Raji (cell line): ENCODE data around the gene HS2ST1.

Experiments
- POLR2A ChIP-seq: IDR thresholded peaks from 2 replicates; pipeline ENCODE4 v1.6.1; 2011; ENCODE audit warnings: low read depth, low read length, control low read depth; ENCODE audit not compliant: insufficient read depth

HS2ST1 gene

DNA sequence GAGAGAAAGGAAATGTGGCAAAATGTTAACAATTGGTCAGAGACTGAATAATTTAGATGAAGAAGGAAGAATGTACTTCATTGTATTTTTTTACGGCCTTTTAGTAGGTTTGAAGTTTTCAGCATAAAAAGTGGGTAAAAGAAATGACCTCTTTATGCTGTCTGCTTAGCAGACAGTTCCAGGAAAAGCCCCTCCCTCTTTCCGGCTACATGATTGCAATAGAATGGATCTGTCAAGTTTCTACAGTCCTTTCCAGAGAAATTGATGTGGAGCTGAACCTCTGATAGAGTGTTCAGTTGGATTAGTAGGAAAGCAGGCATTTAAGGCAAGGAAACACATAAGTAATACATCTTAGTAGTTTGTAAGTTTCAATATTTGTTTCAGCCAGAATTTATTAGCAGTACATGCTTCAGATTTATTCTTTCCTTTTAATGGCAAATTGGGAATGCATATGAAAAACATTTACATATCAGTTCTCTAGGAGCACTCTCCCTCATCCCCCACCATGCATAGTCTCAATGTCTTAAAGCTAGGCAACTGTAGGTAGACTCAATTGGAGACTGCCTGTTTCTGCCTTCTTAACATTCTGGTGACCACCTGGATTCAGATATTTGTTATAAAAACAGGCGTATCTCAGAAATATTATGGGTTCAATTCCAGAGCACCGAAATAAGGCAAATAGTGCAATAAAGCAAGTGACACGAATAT is 36.4 kb downstream of the HS2ST1 start:
- no peak for TF ChIP-seq POLR2A

DNA sequence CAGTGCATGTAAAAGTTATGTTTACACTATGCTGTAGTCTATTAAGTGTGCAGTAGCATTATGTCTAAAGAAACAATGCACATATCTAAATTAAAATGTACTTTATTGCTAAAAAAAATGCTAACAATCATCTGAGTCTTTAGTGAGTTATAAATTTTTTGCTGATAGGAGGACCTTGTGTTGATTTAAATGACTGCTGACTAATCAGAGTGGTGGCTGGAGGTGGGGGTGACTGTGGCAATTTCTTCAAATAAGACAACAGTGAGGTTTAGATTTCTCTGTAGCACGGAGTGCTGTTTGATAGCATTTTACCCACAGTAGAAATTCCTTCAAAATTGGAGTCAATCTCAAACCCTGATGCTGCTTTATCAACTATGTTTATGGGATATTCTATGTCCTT is 37.0 kb downstream of the HS2ST1 start:
- no peak for TF ChIP-seq POLR2A

DNA sequence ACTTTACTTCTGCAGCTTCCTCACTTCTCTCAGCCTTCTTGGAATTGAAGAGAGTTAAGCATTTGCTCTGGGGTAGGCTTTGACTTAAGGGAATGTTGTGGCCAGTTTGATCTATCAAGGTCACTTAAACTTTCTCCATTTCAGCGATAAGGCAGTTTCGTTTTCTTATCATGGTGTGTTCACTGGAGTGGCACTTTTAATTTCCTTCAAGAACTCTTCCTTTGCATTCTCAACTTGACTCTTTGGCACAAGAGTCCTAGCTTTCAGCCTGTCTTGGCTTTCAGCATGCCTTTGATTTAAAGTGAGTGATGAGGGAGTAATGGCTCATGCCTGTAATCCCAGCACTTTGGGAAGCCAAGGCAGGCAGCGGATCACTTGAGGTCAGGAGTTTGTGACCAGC is 38.7 kb downstream of the HS2ST1 start:
- no peak for TF ChIP-seq POLR2A

DNA sequence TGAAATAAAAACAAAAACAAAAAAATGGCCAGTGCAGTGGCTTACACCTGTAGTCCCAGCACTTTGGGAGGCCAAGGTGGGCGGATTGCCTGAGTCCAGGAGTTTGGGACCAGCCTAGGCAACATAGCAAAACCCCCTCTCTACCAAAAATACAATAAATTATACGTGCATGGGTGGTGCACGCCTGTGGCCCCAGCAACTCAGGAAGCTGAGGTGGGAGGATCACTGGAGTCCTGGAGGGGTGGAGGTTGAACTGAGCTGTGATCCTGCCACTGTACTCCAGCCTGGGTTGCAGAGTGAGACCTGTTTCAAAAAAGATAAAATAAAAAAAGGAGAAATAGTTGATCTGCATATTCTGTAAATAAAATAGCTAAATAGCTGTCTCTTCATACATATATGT is 41.2 kb downstream of the HS2ST1 start:
- no peak for TF ChIP-seq POLR2A

DNA sequence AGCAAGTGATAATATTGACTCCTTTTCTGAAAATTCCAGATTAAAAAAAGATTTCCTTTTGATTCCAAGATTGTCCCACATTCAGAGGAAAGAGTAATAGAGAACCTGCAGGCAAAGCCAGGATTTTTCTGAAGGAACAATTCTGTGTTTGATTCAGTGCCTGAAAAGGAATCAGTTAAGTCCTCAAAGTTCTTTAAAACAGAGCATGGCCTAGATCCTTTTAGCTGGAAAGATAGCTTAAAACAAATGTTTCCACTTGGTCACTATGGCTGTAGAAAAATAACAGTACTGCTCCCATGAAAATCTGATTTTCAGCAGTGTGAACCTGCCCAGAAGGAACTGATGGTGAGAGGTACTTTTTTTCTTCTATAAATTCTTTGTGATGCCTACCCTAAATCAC is 41.8 kb downstream of the HS2ST1 start:
- no peak for TF ChIP-seq POLR2A

DNA sequence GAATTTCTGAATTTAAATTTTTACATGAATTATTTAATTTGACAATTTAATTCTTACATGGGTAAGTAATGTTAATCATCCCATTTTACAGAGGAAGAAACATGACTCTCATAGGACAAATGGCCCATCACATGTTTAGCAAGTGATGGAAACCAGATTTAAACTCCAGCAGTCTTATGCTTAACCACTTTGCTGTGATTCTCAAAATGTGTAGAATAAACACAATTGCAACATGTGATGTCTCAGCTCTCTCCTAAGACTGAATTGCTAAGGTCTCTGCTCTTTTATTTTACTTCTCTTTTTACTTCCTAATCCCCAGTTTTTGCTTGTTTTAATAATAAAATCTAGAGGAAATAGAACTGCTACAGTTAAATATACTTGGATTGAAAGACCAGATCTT is 42.8 kb downstream of the HS2ST1 start:
- no peak for TF ChIP-seq POLR2A

DNA sequence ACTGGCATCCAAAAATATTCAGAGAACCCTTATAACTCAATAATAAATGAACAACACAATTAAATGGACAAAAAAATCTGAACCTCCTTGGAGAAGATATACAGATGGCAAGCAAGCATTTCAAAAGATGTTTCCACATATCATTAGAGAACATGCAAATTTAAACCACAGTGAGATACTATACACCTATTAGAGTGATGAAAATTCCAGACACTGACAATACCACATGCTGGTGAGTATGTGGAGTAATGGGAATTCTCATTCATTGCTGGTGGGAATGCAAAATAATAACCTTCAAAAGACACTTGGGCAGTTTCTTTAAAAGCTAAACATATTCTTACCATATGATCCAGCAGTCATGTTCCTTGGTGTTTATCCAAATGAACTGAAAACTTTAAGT is 46.1 kb downstream of the HS2ST1 start:
- no peak for TF ChIP-seq POLR2A

DNA sequence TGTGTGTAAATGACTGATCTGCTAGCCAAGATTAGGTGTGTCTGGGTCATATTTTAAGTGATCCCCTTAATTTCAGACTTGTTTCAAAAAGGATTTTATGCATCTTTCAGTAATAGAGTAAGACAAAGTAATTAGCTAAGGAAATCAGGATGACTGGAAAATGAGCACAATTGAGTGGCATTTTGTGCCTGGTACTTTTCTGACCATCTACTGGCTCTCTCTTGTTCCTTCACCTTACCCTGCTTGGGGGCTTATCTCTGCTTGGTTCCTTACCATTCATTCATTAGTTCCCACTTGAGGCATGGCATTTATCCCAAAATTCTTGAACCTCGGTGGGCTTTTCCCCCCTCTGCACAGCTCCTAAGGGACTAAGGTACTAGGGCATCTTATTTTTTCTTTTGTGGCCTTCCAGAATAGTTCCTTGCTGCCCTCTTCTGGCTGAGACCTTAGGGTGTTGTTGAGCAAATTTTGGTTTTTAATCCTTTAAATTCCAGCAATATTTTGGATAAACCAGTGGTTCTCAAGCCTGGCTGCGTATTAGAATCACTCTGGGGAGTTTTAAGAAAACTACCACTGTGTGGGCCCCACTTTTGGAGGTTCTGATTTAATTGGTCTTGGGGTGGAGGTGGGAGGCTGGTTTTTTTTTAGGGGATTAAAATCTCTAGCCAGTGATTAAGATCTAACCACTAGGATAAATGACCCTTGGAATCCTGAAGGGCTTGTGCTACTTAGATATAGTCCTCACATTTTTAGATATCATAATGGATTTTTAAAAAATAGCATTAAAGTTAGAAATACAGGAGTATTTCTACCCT is 50.8 kb downstream of the HS2ST1 start:
- TF ChIP-seq POLR2A: no peak

DNA sequence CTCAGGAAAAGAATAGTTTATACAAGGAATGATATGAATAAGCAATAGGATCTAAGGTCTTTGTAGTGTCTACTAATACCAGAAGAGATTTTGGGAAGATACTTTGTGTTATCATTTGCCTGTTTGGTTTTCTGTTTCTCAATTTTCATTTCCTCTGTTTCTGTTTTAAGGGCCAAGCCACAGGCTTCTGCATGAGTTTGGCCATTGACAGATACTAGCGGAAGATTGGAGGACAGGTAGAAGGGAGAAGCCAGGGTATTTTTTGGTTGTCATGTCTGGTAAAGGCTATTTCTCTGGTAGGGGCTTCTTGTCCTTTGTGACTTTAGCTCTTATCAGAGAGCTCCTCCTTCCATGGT is 51.4 kb downstream of the HS2ST1 start:
- TF ChIP-seq POLR2A: no peak

DNA sequence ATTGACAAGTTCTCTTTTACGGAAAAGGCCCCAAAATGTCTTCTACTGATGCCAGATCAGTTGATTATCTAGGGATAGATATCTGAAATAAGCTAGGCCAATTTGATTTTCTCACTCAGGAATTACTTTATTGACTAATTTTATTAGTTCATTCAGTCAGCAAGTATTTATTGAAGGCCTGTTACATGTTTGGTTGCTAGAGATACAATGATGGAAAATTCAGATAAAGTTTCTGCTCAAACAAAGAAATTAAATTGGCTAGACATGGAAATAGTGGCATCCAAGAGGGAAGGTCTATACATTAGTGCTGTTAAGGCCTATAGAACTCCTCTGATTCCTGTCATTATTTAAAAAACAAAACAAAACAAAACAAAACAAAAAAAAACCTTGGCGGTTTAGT is 56.5 kb downstream of the HS2ST1 start:
- no peak for TF ChIP-seq POLR2A

DNA sequence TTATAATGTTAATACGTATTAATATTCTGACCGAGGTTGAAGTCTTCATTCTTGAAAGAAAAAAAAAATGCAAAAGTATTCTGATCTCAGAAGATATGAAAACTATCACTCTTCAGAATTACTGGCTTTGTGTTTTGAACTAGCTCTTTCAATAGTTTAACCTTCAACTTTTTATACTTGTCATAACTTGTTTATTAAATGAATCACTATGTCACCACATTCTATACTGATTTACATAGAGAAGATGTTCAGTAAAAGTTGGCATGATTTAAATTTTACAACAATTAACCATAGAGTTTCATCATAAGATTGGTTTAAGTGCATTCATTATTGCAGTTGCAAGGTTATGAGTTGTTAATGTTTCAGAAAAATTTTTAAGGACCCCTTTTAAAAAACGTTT is 57.3 kb downstream of the HS2ST1 start:
- no peak for TF ChIP-seq POLR2A

DNA sequence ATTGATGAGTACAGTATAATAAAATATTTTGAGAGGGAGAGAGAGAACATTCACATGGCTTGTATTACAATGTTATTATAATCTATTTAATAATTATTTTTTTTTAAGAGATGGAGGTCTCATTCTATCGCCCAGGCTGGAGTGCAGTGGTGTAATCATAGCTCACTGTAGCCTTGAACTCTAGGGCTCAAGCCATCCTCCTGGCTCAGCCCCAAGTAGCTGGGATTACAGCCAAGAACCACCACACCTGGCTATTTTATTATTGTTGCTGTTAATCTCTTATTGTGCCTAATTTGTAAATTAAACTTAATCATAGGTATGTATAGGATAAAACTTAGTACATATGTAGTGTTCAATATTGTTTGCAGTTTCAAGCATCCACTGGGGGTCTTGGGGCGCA is 57.8 kb downstream of the HS2ST1 start:
- no peak for TF ChIP-seq POLR2A

DNA sequence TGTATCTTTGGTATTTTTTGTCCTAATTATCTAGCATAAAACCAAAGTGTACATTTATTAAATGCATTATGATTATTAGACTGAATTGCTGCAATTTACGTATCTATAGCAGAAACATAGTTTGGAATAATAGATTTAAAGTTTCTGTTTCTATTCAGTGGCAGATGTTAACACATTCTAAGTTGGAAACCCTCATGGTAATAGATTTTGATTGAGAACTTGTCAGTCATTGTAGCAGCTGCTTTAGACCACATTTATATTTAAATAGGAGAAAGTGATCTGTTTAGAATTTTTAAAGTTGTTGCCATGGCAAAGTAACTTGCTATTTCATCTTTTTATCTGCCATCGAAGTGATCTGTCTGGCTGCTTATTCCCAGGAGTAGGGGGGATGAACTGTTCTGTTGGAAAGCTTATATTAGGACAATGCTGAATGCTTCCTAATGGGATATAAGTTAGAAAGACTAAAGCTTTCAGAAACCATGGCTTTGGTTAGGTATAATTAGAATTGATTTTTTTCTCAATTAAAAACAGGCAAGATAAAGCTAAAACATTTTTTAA is 61.6 kb downstream of the HS2ST1 start:
- no peak for TF ChIP-seq POLR2A

DNA sequence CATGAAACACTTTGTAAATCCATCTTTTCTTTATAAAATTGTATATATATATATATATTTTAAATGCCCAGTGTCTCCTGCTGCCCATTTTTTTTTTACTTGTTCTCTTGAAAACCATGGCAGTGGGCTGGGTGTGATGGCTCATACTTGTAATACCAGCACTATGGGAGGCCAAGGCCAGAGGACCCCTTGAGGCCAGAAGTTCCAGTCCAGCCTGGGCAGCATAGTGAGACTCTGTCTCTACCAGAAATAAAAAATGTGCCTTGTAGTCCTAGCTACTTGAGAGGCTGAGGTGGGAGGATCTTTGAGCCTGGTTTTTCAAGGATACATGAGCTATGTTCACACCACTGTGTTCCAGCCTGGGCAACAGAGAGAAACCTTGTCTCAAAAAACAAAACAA is 62.2 kb downstream of the HS2ST1 start:
- no peak for TF ChIP-seq POLR2A

DNA sequence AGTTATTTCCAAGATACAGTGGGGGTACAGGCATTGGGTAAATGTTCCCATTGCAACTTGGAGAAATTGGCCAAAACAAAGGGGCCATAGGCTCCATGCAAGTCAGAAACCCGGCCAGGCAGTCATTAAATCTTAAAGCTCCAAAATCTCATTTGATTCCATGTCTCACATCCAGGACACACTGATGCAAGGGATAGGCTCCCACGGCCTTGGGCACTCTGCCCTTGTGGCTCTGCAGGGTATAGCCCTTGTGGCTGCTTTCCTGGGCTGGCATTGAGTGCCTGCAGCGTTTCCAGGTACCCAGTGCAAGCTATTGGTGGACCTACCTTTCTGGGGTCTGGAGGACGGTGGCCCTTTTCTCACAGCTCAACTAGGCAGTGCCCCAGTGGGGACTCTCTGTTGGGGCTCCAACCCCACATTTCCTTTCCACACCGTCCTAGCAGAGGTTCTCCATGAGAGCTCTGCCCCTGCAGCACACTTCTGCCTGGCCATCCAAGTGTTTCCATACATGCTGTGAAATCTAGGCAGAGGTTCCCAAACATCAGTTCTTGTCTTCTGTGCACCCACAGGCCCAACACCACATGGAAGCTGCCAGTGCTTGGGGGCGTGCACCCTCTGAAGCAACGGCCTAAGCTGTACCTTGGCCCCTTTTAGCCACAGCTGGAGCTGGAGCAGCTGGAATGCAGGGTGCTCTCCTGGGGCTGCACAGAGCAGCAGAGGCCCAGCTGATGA is 67.2 kb downstream of the HS2ST1 start:
- no peak for TF ChIP-seq POLR2A

DNA sequence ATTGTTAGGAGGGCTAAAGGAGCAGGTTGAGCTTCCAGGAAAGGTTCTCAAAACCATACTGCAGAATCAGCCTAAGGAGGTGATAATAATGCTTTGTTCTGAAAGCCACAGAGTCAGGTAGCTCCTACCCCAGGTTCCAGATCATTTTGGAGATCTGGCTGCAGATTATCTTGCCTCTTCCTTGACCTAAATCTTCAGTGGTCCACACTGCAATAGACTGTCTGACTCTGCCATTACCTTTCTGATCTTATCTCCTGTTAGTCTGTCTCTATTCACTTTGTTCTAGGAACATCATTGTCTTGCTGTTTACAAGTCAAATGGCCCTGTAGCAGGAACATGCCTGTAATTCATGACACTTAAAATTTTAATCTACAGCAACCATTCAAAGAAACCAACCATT is 73.0 kb downstream of the HS2ST1 start:
- TF ChIP-seq POLR2A: no peak
